Measurements from ENCODE around the gene CHD8. TPM values are rescaled to one million over a fixed set of nuclear protein-coding genes. Genes with fewer than 3 reads are reported as not detected.

The CHD8 gene
- total and polyA plus RNA-seq, 2 donors (not counting 3 experiments of a cell fraction or from before 2014, with no cell fraction given), result 52.3 to 94.3 TPM

GRCh38 chr14:21426692-21427091 lies 29.2 kb downstream of the CHD8 start:
- H3K4me1 ChIP-seq (ENCODE audit: control insufficient read depth, extremely low read depth, insufficient read depth, low read length), result no peaks in the 10 kb centered on the region
- no peak overlapping the region for H3K27ac ChIP-seq (ENCODE audit: insufficient read depth, low read depth, low read length)
- H4K20me1 ChIP-seq (replicated peaks; ENCODE audit: control insufficient read depth, extremely low read depth, insufficient read depth, low read length), result no peaks in the 10 kb centered on the region
- intact Hi-C loops (cut with micrococcal nuclease), result no loop called here
- no peak overlapping the region for H2AFZ ChIP-seq (ENCODE audit: low read depth, low read length)
- DNase-seq (ENCODE audit: low read depth, low spot score) (no peak), FAIRE-seq (no peak)
- dilution Hi-C loops (cut with MboI; ENCODE audit: extremely low pct_ligation_motif_present, low sequenced_read_pairs), result no loop called here
- BruUV-seq (replicated peaks), result no TSS peak
- no peaks in the 10 kb centered on the region for H3K9me1 ChIP-seq (replicated peaks; ENCODE audit: control insufficient read depth, extremely low read depth, insufficient read depth, low read length)
- peaks cover 25% of the 10 kb centered on the region for H3K79me2 ChIP-seq (ENCODE audit: control insufficient read depth, insufficient read depth, low read length)
- no peak overlapping the region for H3K4me3 ChIP-seq (replicated peaks in 1 of 3; ENCODE audit: insufficient read depth in 1 of 3, low read depth in 1 of 3, low read length in 3 of 3)
- H3K36me3 ChIP-seq (ENCODE audit: control insufficient read depth in 2 of 2, extremely low read depth in 1 of 2, insufficient read depth in 2 of 2, low read length in 2 of 2), result peaks cover 26 to 43% of the 10 kb centered on the region in 2 experiments
- ChIA-PET POLR2A (no interaction called here), CTCF (interaction anchor here (1.3 kb wide), 1 partner anchor 18 kb away, joined by 4 read pairs; no protein-coding TSS in a partner anchor)
- H3K27me3 ChIP-seq (ENCODE audit: control insufficient read depth in 2 of 2, insufficient read depth in 2 of 2, low read length in 2 of 2), result no peaks in the 10 kb centered on the region
- no peak overlapping the region for H3K9ac ChIP-seq (replicated peaks; ENCODE audit: extremely low read depth, insufficient read depth, low read length)
- H3K9me3 ChIP-seq (replicated peaks; ENCODE audit: control insufficient read depth, insufficient read depth, low read length), result no peaks in the 10 kb centered on the region
- TF ChIP-seq JUN (IDR thresholded peaks at IDR 0.05; ENCODE audit: borderline replicate concordance, insufficient read depth, insufficient read length, low read depth), result no peak
- TF ChIP-seq, protein P1, sequence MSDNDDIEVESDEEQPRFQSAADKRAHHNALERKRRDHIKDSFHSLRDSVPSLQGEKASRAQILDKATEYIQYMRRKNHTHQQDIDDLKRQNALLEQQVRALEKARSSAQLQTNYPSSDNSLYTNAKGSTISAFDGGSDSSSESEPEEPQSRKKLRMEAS (IDR thresholded peaks at IDR 0.05; ENCODE audit: insufficient read depth, insufficient read length), result no peak
- TF ChIP-seq POLR2A (IDR thresholded peaks at IDR 0.05; ENCODE audit: low read depth, low read length), result no peak
- TF ChIP-seq POLR2AphosphoS5 (IDR thresholded peaks at IDR 0.05; ENCODE audit: insufficient read depth, low read depth, low read length), result no peak
- no peak for TF ChIP-seq MYC (IDR thresholded peaks at IDR 0.05; ENCODE audit: low read depth, low read length)
- TF ChIP-seq EZH2 (IDR thresholded peaks at IDR 0.05; ENCODE audit: borderline replicate concordance, low read depth, low read length, severe bottlenecking), result no peak
- no peak for TF ChIP-seq GATA2 (IDR thresholded peaks at IDR 0.05; ENCODE audit: insufficient read depth, insufficient read length, low read depth, low read length)
- TF ChIP-seq, protein P2, sequence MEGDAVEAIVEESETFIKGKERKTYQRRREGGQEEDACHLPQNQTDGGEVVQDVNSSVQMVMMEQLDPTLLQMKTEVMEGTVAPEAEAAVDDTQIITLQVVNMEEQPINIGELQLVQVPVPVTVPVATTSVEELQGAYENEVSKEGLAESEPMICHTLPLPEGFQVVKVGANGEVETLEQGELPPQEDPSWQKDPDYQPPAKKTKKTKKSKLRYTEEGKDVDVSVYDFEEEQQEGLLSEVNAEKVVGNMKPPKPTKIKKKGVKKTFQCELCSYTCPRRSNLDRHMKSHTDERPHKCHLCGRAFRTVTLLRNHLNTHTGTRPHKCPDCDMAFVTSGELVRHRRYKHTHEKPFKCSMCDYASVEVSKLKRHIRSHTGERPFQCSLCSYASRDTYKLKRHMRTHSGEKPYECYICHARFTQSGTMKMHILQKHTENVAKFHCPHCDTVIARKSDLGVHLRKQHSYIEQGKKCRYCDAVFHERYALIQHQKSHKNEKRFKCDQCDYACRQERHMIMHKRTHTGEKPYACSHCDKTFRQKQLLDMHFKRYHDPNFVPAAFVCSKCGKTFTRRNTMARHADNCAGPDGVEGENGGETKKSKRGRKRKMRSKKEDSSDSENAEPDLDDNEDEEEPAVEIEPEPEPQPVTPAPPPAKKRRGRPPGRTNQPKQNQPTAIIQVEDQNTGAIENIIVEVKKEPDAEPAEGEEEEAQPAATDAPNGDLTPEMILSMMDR (IDR thresholded peaks at IDR 0.05; ENCODE audit: extremely low read depth in 1 of 2, insufficient read depth in 1 of 2, low read depth in 1 of 2, low read length in 2 of 2), result no peak
- no peak for TF ChIP-seq FOS (IDR thresholded peaks at IDR 0.05; ENCODE audit: borderline replicate concordance, insufficient read depth, low read length)
- H3K4me2 ChIP-seq (ENCODE audit: insufficient read depth, low read length), result no peak overlapping the region

Data from endothelial cell of umbilical vein (primary cell).